MG63 (cell line): Measurements from ENCODE around the gene COPE. TPM values are rescaled to one million over a fixed set of nuclear protein-coding genes. Genes with fewer than 3 reads are reported as not detected.

ENCODE experiments used
- DNase-seq: peaks from one replicate; pipeline ENCODE4 v3.0.0-alpha.2; 2020
- H3K27me3 ChIP-seq: fragments of 250-450 bp; sonication (Bioruptor Pico); 2 replicates; pipeline ENCODE4 v1.5.1; 2020; ENCODE audit warnings: mild to moderate bottlenecking, moderate library complexity
- H3K36me3 ChIP-seq: fragments of 250-450 bp; sonication (Bioruptor Pico); 2 replicates; pipeline ENCODE4 v1.5.1; 2020; ENCODE audit warnings: mild to moderate bottlenecking, moderate library complexity
- H3K4me3 ChIP-seq: fragments of 250-450 bp; sonication (Bioruptor Pico); 2 replicates; pipeline ENCODE4 v1.5.1; 2020; ENCODE audit warnings: mild to moderate bottlenecking, moderate library complexity
- H3K9me3 ChIP-seq: fragments of 250-450 bp; sonication (Bioruptor Pico); 2 replicates; pipeline ENCODE4 v1.5.1; 2020; ENCODE audit warnings: mild to moderate bottlenecking, moderate library complexity
- total RNA-seq: library from RNA; depleted of rRNA; stranded (reverse); fragments of >200 nt; shearing (Covaris generic); gene quantifications from 2 replicates; pipeline ENCODE4 v1.2.3, GENCODE V29; 2014; ENCODE audit warnings: low replicate concordance

Gene COPE
- total RNA-seq, 1 experiment from 2014 or later = 780 TPM

GRCh38 chr19:18945297-18945696, 26.1 kb upstream of the COPE start:
- no peaks in the 10 kb centered on the region for H3K27me3 ChIP-seq

GRCh38 chr19:18943465-18943864, 24.3 kb upstream of the COPE start:
- Histone ChIP-seq H3K27me3 (no peaks in the 10 kb centered on the region), H3K9me3 (no peaks in the 10 kb centered on the region), H3K4me3 (no peak overlapping the region), H3K36me3 (peaks cover 19% of the 10 kb centered on the region)
- DNase-seq = no peak

More at GRCh38 chr19:18945297-18945696, 26.1 kb upstream of the COPE start:
- Histone ChIP-seq H3K36me3 (peaks cover 8% of the 10 kb centered on the region), H3K9me3 (no peaks in the 10 kb centered on the region), H3K4me3 (no peak overlapping the region)
- no peak for DNase-seq

- no peaks in the 10 kb centered on the region for H3K9me3 ChIP-seq
- H3K27me3 ChIP-seq = no peaks in the 10 kb centered on the region
- H3K4me3 ChIP-seq = no peak overlapping the region
- DNase-seq = no peak
- H3K36me3 ChIP-seq = peaks cover 27% of the 10 kb centered on the region
These were observed 23.5 kb upstream of the COPE start for GRCh38 chr19:18942692-18943091.

GRCh38 chr19:18941628-18942354, 22.6 kb upstream of the COPE start:
- Histone ChIP-seq H3K4me3 (peak overlapping the region; percentile 19; the same call in 1 of the 2 replicates), H3K36me3 (peaks cover 28% of the 10 kb centered on the region), H3K27me3 (no peaks in the 10 kb centered on the region), H3K9me3 (no peaks in the 10 kb centered on the region)
- no peak for DNase-seq

GRCh38 chr19:18940769-18941627, 21.8 kb upstream of the COPE start, which contains the start of gene HOMER3:
HOMER3 (minus strand) TSS chr19:18941217; CDS start chr19:18938982, 2,235 bp downstream.
- Histone ChIP-seq H3K4me3 (peak within 1 kb of the TSS; percentile 96), H3K27me3 (no peaks in the 10 kb centered on the region), H3K36me3 (peaks cover 34% of the 10 kb centered on the region), H3K9me3 (no peaks in the 10 kb centered on the region)
- DNase-seq = peak; percentile 80

- Histone ChIP-seq H3K9me3 (no peaks in the 10 kb centered on the region), H3K36me3 (peaks cover 42% of the 10 kb centered on the region), H3K27me3 (no peaks in the 10 kb centered on the region), H3K4me3 (peak overlapping the region; percentile 96)
- peak; percentile 83 for DNase-seq
These were observed 21.0 kb upstream of the COPE start for GRCh38 chr19:18939922-18940768.

- peaks cover 51% of the 10 kb centered on the region for H3K36me3 ChIP-seq
- DNase-seq = no peak
- no peaks in the 10 kb centered on the region for H3K27me3 ChIP-seq
- peak overlapping the region; percentile 96 for H3K4me3 ChIP-seq
- no peaks in the 10 kb centered on the region for H3K9me3 ChIP-seq
These were observed 20.0 kb upstream of the COPE start for GRCh38 chr19:18939163-18939562.

GRCh38 chr19:18933297-18933696, 14.1 kb upstream of the COPE start:
- no peak for DNase-seq

GRCh38 chr19:18932216-18932841, 13.1 kb upstream of the COPE start:
- Histone ChIP-seq H3K36me3 (peaks cover 90% of the 10 kb centered on the region), H3K9me3 (no peaks in the 10 kb centered on the region), H3K4me3 (no peak overlapping the region), H3K27me3 (no peaks in the 10 kb centered on the region)
- peak; percentile 63 for DNase-seq

More at GRCh38 chr19:18933297-18933696, 14.1 kb upstream of the COPE start:
- H3K27me3 ChIP-seq = no peaks in the 10 kb centered on the region
- H3K36me3 ChIP-seq = peaks cover 90% of the 10 kb centered on the region
- H3K4me3 ChIP-seq = no peak overlapping the region
- no peaks in the 10 kb centered on the region for H3K9me3 ChIP-seq

- no peak for DNase-seq
- Histone ChIP-seq H3K9me3 (no peaks in the 10 kb centered on the region), H3K27me3 (no peaks in the 10 kb centered on the region), H3K4me3 (no peak overlapping the region), H3K36me3 (peaks cover 92% of the 10 kb centered on the region)
These were observed 12.4 kb upstream of the COPE start for GRCh38 chr19:18931316-18932162.

GRCh38 chr19:18929311-18929710, 10.1 kb upstream of the COPE start:
- Histone ChIP-seq H3K4me3 (no peak overlapping the region), H3K27me3 (no peaks in the 10 kb centered on the region), H3K36me3 (peaks cover 92% of the 10 kb centered on the region), H3K9me3 (no peaks in the 10 kb centered on the region)
- no peak for DNase-seq

GRCh38 chr19:18928018-18928805, 9.0 kb upstream of the COPE start:
- DNase-seq = no peak
- peaks cover 90% of the 10 kb centered on the region for H3K36me3 ChIP-seq
- H3K9me3 ChIP-seq = no peaks in the 10 kb centered on the region
- H3K27me3 ChIP-seq = no peaks in the 10 kb centered on the region
- no peak overlapping the region for H3K4me3 ChIP-seq

- Histone ChIP-seq H3K27me3 (no peaks in the 10 kb centered on the region), H3K36me3 (peaks cover 83% of the 10 kb centered on the region), H3K4me3 (no peak overlapping the region), H3K9me3 (no peaks in the 10 kb centered on the region)
- DNase-seq = no peak
These were observed 5.6 kb upstream of the COPE start for GRCh38 chr19:18924684-18925213.

- Histone ChIP-seq H3K9me3 (no peaks in the 10 kb centered on the region), H3K4me3 (no peak overlapping the region), H3K36me3 (peaks cover 68% of the 10 kb centered on the region), H3K27me3 (no peaks in the 10 kb centered on the region)
- DNase-seq = no peak
These were observed 3.2 kb upstream of the COPE start for GRCh38 chr19:18922228-18922985.
